HepG2 (cell line): Measurements from ENCODE around the gene ZNF667. TPM values are rescaled to one million over a fixed set of nuclear protein-coding genes. Genes with fewer than 3 reads are reported as not detected.
A peak's percentile ranks its signal among the peaks of the same experiment; 100 is the strongest.

ENCODE experiments used
- CREB1 ChIP-seq, 2 experiments: fragments of 450-650 bp in 1 of 2; IDR thresholded peaks; 2 replicates each; pipeline ENCODE4 v1.6.1; 2016 to 2017; ENCODE audit warnings: control low read depth in 1 of 2, mild to moderate bottlenecking in 1 of 2, missing compliant biosample characterization in 1 of 2, missing genetic modification characterization in 1 of 2
- GMEB2 ChIP-seq: IDR thresholded peaks from 2 replicates; pipeline ENCODE4 v1.6.1; 2016; ENCODE audit warnings: missing biosample characterization, missing genetic modification reagents, low read depth
- HNRNPUL1 ChIP-seq: fragments of 200-400 bp; formaldehyde crosslinking; IDR thresholded peaks from 2 replicates; pipeline ENCODE4 v1.6.1; 2017; ENCODE audit warnings: low read depth, mild to moderate bottlenecking, low read length, moderate library complexity
- MIXL1 ChIP-seq: IDR thresholded peaks from 2 replicates; pipeline ENCODE4 v1.6.1; 2016
- MXI1 ChIP-seq: IDR thresholded peaks from 3 replicates; pipeline ENCODE4 v1.6.1; 2012; ENCODE audit warnings: low read depth, low read length, inconsistent platforms, borderline replicate concordance
- NFYB ChIP-seq: sonication (generic); formaldehyde crosslinking; IDR thresholded peaks from 2 replicates; pipeline ENCODE4 v1.4.0; 2020; ENCODE audit warnings: missing genetic modification reagents
- SAP130 ChIP-seq: IDR thresholded peaks from 2 replicates; pipeline ENCODE4 v1.6.1; 2016; ENCODE audit warnings: low read depth
- SRF ChIP-seq: IDR thresholded peaks from 2 replicates; pipeline ENCODE4 v1.6.1; 2011; ENCODE audit warnings: mild to moderate bottlenecking, low read depth, low read length, moderate library complexity
- THAP11 ChIP-seq: IDR thresholded peaks from 2 replicates; pipeline ENCODE4 v1.6.1; 2016; ENCODE audit warnings: missing biosample characterization, missing genetic modification reagents
- YEATS2 ChIP-seq: sonication (generic); formaldehyde crosslinking; IDR thresholded peaks from 2 replicates; pipeline ENCODE4 v1.4.0; 2020; ENCODE audit warnings: missing genetic modification reagents, borderline replicate concordance
- ZBTB43 ChIP-seq: sonication (generic); formaldehyde crosslinking; conservative IDR thresholded peaks from 2 replicates; pipeline ENCODE4 v1.4.0; 2020; ENCODE audit warnings: missing genetic modification reagents
- ZBTB49 ChIP-seq: sonication (generic); formaldehyde crosslinking; IDR thresholded peaks from 2 replicates; pipeline ENCODE4 v1.4.0; 2020; ENCODE audit warnings: missing genetic modification reagents, borderline replicate concordance
- ZFP90 ChIP-seq: sonication (generic); formaldehyde crosslinking; IDR thresholded peaks from 2 replicates; pipeline ENCODE4 v1.8.0; 2022; ENCODE audit warnings: missing genetic modification reagents, mild to moderate bottlenecking, inconsistent platforms, borderline replicate concordance
- ZNF382 ChIP-seq: sonication (generic); formaldehyde crosslinking; IDR thresholded peaks from 2 replicates; pipeline ENCODE4 v1.5.0; 2020; ENCODE audit warnings: missing genetic modification reagents, mild to moderate bottlenecking, borderline replicate concordance
- ZNF609 ChIP-seq: sonication (generic); formaldehyde crosslinking; IDR thresholded peaks from 2 replicates; pipeline ENCODE4 v1.4.0; 2020; ENCODE audit warnings: mild to moderate bottlenecking, missing genetic modification reagents, borderline replicate concordance
- ZNF678 ChIP-seq: sonication (generic); formaldehyde crosslinking; IDR thresholded peaks from 2 replicates; pipeline ENCODE4 v1.4.0; 2020; ENCODE audit warnings: mild to moderate bottlenecking, missing genetic modification reagents
- polyA plus RNA-seq, 8 experiments: library from polyadenylated mRNA; depleted of rRNA in 3 of 8; stranded (reverse) in 7 of 8; unstranded in 1 of 8; fragments of >200 nt; fragmentation: Illumina TruSeq in 4 of 8; extraction: Trizol in 4 of 8; gene quantifications; 2 replicates each; pipeline versions ENCODE4 v1.2.1 to v1.2.3, GENCODE V29; 2011 to 2016; ENCODE audit warnings: low read depth in 4 of 8, missing spikeins in 1 of 8, mixed read lengths in 1 of 8; ENCODE audit not compliant: insufficient read depth in 1 of 8
- total RNA-seq, 5 experiments: library from RNA; depleted of rRNA; stranded (reverse); fragments of >200 nt; fragmentation: Illumina TruSeq; extraction: Trizol; gene quantifications; 2 replicates each; pipeline ENCODE4 v1.2.3, GENCODE V29; 2016; ENCODE audit warnings: low read depth in 1 of 5

The ZNF667 gene
- total and polyA plus RNA-seq, 2 of the 13 experiments (the other 11 are each of a cell fraction or from before 2014, with no cell fraction given) = not detected

GRCh38 chr19:56393119-56394012, 83.8 kb downstream of the ZNF667 start, which contains the start of gene ZNF582 (continued):
- TF ChIP-seq CREB1 (IDR thresholded peaks at IDR 0.05) (no peak), CREB1 (CRISPR knock-in tag; IDR thresholded peaks at IDR 0.05) (0 out of 2 replicates have a peak, but pooled peaks have one; percentile 35), SRF (no peak), ZBTB43 (CRISPR knock-in tag) (no peak), MXI1 (no peak), ZNF609 (CRISPR knock-in tag) (0 out of 2 replicates have a peak, but pooled peaks have one; percentile 16), ZNF678 (CRISPR knock-in tag) (0 out of 2 replicates have a peak, but pooled peaks have one; percentile 36), YEATS2 (CRISPR knock-in tag) (no peak; the same call in 1 of the 2 replicates), ZFP90 (CRISPR knock-in tag) (0 out of 2 replicates have a peak, but pooled peaks have one; percentile 63), GMEB2 (CRISPR knock-in tag) (peak; percentile 70; the same call in 1 of the 2 replicates), ZNF382 (no peak), MIXL1 (CRISPR knock-in tag) (no peak), ZBTB49 (CRISPR knock-in tag) (no peak), SAP130 (CRISPR knock-in tag) (peak; percentile 53), THAP11 (peak; percentile 97), NFYB (peak; percentile 69), HNRNPUL1 (no peak)
